ENCODE measurements around the gene SPIN2B.
"Not testable (repeated sequence)": the region's sequence is repeated elsewhere in the genome, so short reads cannot be mapped to it uniquely, and the experiment has no call there.

DNA sequence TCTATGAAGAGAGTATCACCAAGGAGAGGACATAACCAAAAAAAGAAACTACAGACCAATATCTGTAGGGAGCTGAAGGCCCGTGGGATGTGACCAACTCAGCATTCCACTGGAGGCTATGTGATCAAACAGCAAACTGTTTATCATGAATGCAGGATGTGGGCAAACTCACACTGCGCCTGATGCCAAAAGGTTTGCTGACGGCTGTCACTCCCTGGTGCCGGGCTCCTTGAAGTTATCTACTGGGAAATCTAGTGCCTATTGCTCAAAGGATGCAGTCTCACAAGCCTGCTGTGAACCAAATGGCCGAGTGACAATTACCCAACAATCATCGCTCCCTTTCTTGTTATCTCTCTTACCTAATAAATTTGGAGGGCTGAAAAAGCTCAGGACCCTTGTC, 18.4 kb downstream of the SPIN2B start:
- TF ChIP-seq CTCF, POLR2A (IDR thresholded peaks at IDR 0.05): not testable (repeated sequence)
